ENCODE measurements around the gene ITGB7.

DNA sequence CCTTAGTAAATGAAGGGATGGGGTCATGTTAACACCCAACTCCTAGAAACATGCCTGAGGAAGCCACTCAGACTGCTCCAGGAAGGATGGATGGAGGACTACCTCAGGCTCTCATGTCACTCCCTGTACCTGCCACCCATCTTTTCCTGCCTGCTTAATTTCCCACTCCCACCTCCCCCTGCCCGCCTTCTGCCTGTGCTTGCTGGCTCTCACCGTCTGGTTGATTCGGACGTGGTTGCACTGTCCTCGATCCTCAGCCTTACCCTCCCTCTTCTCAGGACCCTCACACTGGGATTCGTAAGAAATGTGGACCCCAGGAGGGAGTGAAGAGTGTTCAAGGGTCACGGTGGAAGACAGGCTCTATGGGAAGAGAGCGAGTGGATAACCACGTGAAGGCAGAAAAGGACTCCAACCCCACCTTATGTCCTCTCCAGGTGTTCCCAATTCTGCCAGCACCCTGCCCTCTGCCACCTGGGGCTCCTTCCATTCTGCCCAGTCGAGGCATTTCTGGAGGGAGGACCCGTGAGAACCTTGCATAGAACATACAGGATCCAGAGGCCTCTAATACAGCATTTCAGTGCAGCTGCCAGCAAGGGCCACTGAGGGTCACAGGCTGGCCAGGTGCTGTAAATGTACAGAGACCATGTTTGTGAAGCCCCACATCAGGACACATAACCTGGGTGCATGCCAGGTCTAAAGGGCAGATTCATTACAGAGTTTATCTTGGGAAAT, 12.9 kb downstream of the ITGB7 start:
- TF ChIP-seq, protein P1, sequence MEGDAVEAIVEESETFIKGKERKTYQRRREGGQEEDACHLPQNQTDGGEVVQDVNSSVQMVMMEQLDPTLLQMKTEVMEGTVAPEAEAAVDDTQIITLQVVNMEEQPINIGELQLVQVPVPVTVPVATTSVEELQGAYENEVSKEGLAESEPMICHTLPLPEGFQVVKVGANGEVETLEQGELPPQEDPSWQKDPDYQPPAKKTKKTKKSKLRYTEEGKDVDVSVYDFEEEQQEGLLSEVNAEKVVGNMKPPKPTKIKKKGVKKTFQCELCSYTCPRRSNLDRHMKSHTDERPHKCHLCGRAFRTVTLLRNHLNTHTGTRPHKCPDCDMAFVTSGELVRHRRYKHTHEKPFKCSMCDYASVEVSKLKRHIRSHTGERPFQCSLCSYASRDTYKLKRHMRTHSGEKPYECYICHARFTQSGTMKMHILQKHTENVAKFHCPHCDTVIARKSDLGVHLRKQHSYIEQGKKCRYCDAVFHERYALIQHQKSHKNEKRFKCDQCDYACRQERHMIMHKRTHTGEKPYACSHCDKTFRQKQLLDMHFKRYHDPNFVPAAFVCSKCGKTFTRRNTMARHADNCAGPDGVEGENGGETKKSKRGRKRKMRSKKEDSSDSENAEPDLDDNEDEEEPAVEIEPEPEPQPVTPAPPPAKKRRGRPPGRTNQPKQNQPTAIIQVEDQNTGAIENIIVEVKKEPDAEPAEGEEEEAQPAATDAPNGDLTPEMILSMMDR (IDR thresholded peaks at IDR 0.05), result no peak
- TF ChIP-seq POLR2A (IDR thresholded peaks at IDR 0.05), result no peak
